ENCODE results near the gene CMTM3.

DNA sequence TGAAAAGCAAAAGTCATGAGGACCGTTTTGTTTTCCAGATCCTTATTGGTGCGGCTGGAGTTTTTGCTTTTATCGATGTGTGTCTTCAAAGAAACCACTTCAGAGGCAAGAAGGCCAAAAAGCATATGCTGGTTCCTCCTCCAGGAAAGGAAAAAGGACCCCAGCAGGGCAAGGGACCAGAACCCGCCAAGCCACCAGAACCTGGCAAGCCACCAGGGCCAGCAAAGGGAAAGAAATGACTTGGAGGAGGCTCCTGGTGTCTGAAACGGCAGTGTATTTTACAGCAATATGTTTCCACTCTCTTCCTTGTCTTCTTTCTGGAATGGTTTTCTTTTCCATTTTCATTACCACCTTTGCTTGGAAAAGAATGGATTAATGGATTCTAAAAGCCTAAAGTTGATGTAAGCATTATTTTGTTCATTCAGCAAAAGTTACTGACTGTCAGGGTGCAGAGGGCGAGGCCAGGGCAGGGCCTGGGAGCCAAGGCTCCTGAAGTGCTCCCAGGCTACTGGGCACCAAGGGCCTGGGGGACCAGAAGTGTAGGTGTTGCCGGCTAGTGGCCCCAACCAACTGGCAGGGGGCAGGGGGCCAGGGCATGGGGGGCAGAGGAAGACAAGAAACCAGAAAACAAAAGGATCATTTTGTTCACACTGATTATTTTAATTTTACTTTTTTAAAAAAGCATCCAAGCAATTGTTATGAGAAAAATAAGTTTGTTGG is 16.5 kb upstream of the CMTM3 start:
- TF ChIP-seq POLR2A (IDR thresholded peaks at IDR 0.05) = no peak
- no peak for TF ChIP-seq CTCF (IDR thresholded peaks at IDR 0.05)
